IPS-NIHi7 (cell line): ENCODE results near the gene PLAC9.
"Not testable (repeated sequence)": the region's sequence is repeated elsewhere in the genome, so short reads cannot be mapped to it uniquely, and the experiment has no call there.

ENCODE experiments used
- DNase-seq: peaks from one replicate; pipeline ENCODE4 v3.0.0; 2012; ENCODE audit warnings: mixed read lengths; ENCODE audit errors: extremely low spot score

PLAC9 gene

GRCh38 chr10:80139265-80139664, 6.7 kb downstream of the PLAC9 start:
- DNase-seq = no peak

DNA sequence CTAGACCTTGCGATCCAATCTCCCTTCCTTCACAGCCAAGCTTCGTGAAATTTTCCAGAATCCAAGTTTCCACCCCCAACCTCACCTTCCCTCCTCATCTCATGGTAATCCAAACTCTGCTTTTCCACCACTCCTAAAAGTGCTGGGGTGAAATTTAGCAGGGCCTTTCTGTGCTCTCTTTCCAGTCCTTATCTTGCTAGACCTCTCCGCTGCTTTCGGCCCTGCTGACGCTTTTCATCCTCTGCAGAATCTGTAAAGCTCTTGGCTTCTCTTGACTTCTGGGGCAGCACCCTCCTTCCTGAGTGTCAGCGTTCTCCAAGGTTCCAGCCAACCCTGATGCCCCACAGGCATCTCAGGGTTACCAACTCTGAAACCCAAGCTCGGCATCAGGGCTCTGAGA, 7.7 kb downstream of the PLAC9 start:
- no peak for DNase-seq

DNA sequence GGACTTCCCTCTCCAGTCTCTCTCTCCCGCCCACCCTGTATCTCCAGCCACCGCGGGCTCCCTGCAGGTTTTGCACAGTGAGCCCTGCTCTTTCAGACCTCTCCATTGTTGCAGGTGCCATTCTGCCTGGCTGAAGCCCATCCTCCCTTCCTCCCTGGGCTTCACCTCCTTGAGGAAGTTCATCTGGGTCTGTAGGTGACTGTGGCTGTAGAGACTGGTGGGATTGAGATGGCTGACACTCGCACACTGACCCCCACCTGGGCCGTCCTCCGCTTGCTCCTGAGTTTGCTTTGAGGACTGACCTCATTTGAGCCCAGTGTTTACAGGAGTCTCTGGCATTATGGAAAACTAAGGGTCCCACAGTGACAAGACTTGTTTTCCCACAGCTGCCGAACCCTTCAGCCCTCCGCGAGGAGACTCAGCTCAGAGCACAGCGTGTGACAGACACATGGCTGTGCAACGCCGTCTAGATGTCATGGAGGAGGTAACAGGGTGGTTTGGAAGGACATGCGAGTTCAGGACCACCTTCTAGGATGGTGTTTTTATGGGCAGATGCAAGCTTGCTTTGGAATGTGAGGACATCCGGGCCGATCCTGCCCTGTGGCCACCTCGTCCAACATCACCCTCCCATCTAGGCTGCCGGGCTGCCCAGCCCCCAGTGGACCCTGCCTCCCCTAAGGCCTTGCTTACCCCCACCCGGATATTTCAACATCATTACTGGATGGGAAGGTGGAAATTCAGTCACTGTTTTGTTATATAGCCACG, 9.3 kb downstream of the PLAC9 start:
- DNase-seq = no peak

GRCh38 chr10:80144067-80144695, 11.7 kb downstream of the PLAC9 start:
- DNase-seq = no peak

DNA sequence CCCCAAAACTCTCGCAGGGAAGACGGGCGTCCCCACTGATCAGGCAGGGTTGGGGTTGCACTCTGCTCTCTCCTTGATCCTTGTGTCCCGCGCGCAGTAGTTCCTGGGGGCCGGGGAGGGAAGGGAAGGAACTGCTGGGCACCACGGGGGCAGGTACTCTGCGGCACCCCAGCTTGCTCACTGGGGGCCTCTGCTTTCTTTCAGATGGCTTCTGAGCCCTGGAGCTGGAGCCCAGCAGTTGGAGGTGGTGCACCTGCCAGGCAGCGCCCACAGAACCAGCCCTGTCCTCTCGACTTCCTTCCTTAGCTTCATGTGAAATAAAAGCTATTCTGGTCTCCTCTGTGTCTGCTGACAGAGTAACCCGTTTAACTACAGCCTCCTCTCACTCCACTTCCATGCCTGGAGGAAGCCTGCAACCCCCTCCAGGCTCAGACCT, 12.2 kb downstream of the PLAC9 start:
- DNase-seq = no peak

DNA sequence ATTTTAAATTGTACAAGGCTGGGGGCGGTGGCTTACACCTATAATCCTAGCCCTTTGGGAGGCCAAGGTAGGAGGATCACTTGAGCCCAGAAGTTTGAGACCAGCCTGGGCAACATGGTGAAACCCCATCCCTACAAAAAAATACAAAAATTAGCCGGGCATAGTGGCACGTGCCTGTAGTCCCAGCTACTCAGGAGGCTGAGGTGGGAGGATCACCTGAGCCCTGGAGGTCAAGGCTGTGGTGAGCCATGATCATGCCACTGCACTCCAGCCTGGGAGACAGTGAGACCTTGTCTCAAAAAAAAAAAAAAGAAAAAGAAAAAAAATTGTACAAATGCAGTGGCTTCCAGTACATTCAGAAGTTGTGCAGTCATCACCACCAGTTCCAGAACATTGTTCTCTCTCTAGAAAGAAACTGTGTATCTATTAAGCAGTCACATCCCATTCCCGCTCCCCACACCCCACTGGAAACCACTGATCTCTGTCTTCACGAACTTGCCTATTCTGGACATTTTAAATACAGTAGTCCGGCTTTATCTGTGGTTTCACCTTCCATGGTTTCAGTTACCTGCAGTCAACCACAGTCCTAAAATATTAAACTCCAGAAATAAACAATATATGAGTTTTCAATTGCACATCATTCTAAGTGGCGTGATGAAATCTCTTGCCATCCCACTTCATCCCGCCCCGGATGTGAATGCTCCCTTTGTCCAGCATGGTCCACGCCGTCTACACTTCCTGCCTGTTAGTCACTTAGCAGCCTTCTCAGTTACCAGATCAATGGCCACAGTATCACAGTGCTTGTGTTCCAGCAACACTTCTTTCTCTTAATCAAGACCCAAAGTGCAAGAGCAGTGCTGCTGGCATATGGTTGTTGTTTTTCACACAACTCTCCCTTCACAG, 13.1 kb downstream of the PLAC9 start:
- DNase-seq = not testable (repeated sequence)

DNA sequence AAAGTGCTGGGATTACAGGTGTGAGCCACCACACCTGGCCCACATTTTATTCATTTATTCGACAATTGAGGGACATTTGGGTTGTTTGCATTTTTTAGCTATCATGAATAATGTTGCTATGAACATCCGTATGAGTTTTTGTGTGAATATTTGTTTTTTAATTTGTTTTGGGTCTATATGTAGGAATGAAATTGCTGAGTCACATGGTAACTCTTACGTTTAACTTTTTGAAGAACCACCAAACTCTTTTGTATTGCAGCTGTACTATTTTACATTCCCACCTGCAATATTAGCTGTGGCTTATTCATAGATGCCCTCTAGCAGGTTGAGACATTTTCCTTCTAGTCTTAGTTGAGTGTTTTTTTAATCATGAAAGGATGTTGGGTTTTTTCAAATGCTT, 14.4 kb downstream of the PLAC9 start:
- DNase-seq = no peak

GRCh38 chr10:80148166-80148805, 15.8 kb downstream of the PLAC9 start:
- DNase-seq = no peak

GRCh38 chr10:80149123-80149522, 16.6 kb downstream of the PLAC9 start:
- DNase-seq = no peak

DNA sequence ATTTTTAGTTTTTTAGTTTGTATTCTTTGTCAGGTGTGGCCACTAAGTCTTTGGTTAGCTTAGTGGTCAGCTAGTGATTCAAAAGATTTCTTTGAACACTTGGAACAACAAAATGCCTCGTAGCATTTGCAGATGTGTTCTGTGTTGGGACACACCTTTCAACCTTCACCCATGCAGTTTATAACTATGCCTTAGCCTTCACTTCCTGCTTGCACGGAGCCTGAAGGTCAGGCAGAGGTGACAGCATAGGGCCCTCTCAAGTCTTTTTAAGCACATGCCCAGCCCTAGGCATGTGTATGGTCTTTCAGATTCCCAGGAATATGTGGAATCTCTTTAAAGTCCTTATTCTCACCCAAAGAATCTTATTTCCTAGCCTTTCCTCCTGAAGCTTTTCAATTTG, 17.6 kb downstream of the PLAC9 start:
- no peak for DNase-seq

GRCh38 chr10:80152820-80153219, 20.3 kb downstream of the PLAC9 start:
- no peak for DNase-seq

- DNase-seq = no peak
Observed at GRCh38 chr10:80153460-80153859, 20.9 kb downstream of the PLAC9 start.

GRCh38 chr10:80154626-80154977, 22.1 kb downstream of the PLAC9 start:
- no peak for DNase-seq

DNA sequence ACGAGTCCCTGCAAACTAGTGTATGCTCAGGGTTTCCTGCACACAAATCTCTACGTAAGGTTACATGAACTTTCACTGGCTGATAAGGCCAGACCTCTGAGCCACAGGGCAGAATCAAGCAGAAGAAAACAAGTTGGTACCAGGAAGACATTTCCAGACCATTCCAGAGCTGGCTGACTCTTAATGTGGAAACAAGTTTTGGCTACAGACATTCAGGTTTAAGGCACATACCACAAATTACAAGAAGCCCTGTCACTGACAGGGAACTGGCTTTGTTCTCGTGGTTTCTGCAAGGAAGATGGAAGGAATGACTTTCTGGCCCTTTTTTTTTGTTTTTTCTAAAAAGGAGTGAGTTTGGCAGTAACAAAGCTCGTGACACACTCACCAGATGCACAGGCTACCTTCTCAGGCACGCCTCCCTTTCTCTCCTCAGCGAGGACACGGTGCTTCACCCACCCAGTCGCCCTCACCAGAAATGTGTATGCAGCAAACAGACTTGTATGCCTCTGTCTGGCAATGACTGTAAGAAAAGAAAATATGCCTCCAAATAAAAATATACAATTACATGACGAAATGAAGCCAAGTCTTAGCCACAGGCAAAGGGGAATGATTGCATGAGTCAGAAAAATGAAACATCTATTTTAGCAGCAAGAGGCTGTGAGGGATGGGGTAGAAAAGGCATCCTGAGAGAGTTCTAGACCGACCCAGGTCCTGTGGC, 22.6 kb downstream of the PLAC9 start:
- no peak for DNase-seq

DNA sequence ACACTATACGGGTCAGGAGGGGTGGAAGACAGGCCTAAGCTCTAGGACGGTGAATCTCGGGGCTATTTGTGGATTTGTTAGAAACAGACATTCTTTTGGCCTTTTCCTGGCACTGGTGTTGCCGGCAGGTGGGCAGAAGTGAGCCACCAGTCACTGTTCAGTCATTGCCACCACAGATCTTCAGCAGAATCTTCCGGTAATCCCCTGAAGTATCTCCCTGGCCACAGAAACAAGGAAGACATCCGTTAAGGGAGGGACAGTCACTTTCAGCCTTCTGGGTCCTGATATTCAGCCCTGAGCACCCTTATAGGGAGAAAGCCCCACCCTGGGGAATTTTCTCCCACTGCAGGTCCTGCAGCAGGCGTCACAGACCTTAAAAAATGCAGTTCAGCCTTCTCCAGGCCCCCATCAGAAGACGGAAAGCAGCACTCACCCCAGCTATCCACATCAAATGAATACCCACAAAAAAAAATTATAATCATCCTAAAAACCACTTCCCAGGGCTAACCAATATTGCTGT, 23.2 kb downstream of the PLAC9 start:
- no peak for DNase-seq

DNA sequence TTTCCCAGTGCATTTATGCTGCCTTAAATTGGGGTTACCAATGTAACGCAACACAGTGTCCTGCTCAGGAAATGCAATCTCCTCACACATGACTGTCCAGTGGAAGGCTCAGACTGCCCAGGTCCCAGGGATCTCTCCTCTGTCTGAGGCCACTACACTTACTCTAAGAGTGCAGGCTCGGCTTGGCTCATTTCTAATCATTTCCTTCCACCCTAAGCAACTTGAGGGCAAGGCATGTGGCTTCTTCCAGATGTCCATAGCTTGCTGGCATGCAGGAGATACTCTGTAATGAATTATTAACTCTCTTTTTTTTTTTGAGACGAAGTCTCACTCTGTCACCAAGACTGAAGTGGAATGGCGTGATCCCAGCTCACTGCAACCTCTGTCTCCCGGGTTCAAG, 23.7 kb downstream of the PLAC9 start:
- no peak for DNase-seq

DNA sequence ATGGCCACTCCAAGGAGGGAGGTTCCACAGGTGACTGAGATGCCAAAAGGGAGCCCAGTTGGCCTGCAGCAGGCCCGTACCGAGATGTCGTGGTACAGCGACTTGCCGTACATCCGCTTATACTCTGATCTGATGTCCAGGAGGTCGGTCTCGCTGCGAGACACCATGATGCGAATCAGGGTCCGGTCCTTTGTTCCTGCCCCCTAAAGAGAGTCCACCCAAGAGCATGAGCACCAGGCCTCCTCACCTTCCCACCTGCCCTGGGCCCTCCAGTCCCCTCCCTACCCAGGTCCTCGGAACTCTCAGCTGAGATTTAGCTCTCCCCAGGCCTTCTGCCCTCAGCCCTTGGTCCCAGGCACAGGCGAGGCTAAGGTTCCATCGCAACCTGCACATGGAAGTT, 25.0 kb downstream of the PLAC9 start:
- DNase-seq = no peak

GRCh38 chr10:80158126-80158525, 25.6 kb downstream of the PLAC9 start:
- no peak for DNase-seq

DNA sequence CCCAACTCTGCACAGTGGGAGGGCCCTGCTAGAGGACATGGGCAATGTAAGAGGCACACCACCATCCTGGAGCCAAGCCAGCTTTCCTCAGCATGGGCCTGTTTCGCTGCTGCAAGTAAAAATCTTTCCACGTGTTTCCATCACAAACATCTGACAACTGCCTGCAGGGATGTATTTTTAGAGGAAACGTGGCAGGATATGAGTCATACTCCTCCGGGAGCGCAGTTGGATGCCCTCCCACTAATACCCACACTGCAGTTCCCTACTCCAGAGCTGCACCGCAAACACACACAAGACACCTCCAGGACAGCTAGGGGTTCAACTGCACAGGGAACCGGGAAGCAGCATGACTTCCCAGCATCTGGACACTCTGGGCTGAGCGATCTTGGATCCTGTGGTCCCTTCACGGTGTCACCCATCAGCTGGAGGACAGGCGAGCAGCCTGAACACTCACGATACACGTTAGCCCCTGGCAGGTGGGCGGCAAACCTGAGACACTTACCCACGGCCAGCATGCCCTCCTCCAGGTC, 26.1 kb downstream of the PLAC9 start:
- DNase-seq = no peak

GRCh38 chr10:80159166-80159873, 26.8 kb downstream of the PLAC9 start:
- DNase-seq = no peak
